SK-N-SH treated with all-trans-retinoic acid at 6 μM for 48 hours (cell line): ENCODE data around the gene SCART1.

Experiments used
- ATAC-seq: fragments of 200-7000 bp; cut with Tn5 transposase; 3 replicates; pipeline ENCODE4 v1.9.1; 2020; ENCODE audit warnings: mild to moderate bottlenecking, moderate library complexity
- ARNTL ChIP-seq: fragments of 450-650 bp; formaldehyde crosslinking; IDR thresholded peaks from 2 replicates; pipeline ENCODE4 v1.5.0; 2020; ENCODE audit warnings: low read depth, mild to moderate bottlenecking, moderate library complexity, borderline replicate concordance
- BACH2 ChIP-seq: fragments of 250-450 bp; sonication (Bioruptor Pico); IDR thresholded peaks from 2 replicates; pipeline ENCODE4 v1.9.0; 2021; ENCODE audit warnings: mild to moderate bottlenecking, borderline replicate concordance
- CSDC2 ChIP-seq: fragments of 250-450 bp; sonication (Bioruptor Pico); IDR thresholded peaks from 2 replicates; pipeline ENCODE4 v1.5.0; 2020; ENCODE audit warnings: mild to moderate bottlenecking, moderate library complexity
- CSRNP3 ChIP-seq: fragments of 250-450 bp; sonication (Bioruptor Pico); IDR thresholded peaks from 2 replicates; pipeline ENCODE4 v1.5.1; 2021; ENCODE audit warnings: mild to moderate bottlenecking, moderate library complexity
- GLIS3 ChIP-seq: fragments of 250-450 bp; sonication (Bioruptor Pico); IDR thresholded peaks from 2 replicates; pipeline ENCODE4 v1.5.0; 2020; ENCODE audit warnings: mild to moderate bottlenecking, moderate library complexity
- ISL1 ChIP-seq: fragments of 250-450 bp; sonication (Bioruptor Pico); IDR thresholded peaks from 2 replicates; pipeline ENCODE4 v2.1.2; 2022; ENCODE audit warnings: mild to moderate bottlenecking, moderate library complexity
- OSR1 ChIP-seq: fragments of 250-450 bp; sonication (Bioruptor Pico); IDR thresholded peaks from 2 replicates; pipeline ENCODE4 v1.8.0; 2022; ENCODE audit warnings: moderate library complexity, mild to moderate bottlenecking, inconsistent platforms
- PATZ1 ChIP-seq: fragments of 250-450 bp; sonication (Bioruptor Pico); IDR thresholded peaks from 2 replicates; pipeline ENCODE4 v1.8.0; 2020; ENCODE audit warnings: mild to moderate bottlenecking, moderate library complexity, borderline replicate concordance
- POU6F1 ChIP-seq: fragments of 250-450 bp; sonication (Bioruptor Pico); IDR thresholded peaks from 2 replicates; pipeline ENCODE4 v1.8.0; 2021; ENCODE audit warnings: low read depth, mild to moderate bottlenecking, moderate library complexity, borderline replicate concordance
- PPARA ChIP-seq: fragments of 250-450 bp; sonication (Bioruptor Pico); IDR thresholded peaks from 2 replicates; pipeline ENCODE4 v1.5.0; 2020; ENCODE audit warnings: mild to moderate bottlenecking, borderline replicate concordance
- RARB ChIP-seq: fragments of 250-450 bp; sonication (Bioruptor Pico); IDR thresholded peaks from 2 replicates; pipeline ENCODE4 v1.8.0; 2021; ENCODE audit warnings: mild to moderate bottlenecking, moderate library complexity
- SNAI2 ChIP-seq: fragments of 250-450 bp; sonication (Bioruptor Pico); IDR thresholded peaks from 2 replicates; pipeline ENCODE4 v1.5.0; 2020; ENCODE audit warnings: mild to moderate bottlenecking, moderate library complexity
- TCF4 ChIP-seq: fragments of 250-450 bp; sonication (Bioruptor Pico); IDR thresholded peaks from 2 replicates; pipeline ENCODE4 v1.8.0; 2021; ENCODE audit warnings: mild to moderate bottlenecking, moderate library complexity, borderline replicate concordance
- TOX ChIP-seq: fragments of 250-450 bp; sonication (Bioruptor Pico); IDR thresholded peaks from 2 replicates; pipeline ENCODE4 v1.8.0; 2021; ENCODE audit warnings: mild to moderate bottlenecking, moderate library complexity, borderline replicate concordance
- ZC3H10 ChIP-seq: fragments of 250-450 bp; sonication (Bioruptor Pico); IDR thresholded peaks from 2 replicates; pipeline ENCODE4 v1.5.1; 2021; ENCODE audit warnings: mild to moderate bottlenecking, moderate library complexity
- ZFP3 ChIP-seq: fragments of 250-450 bp; sonication (Bioruptor Pico); IDR thresholded peaks from 2 replicates; pipeline ENCODE4 v1.5.0; 2020; ENCODE audit warnings: mild to moderate bottlenecking, moderate library complexity
- ZFP30 ChIP-seq: fragments of 450-650 bp; formaldehyde crosslinking; IDR thresholded peaks from 2 replicates; pipeline ENCODE4 v1.5.0; 2022; ENCODE audit warnings: mild to moderate bottlenecking, moderate library complexity
- ZNF565 ChIP-seq: fragments of 450-650 bp; formaldehyde crosslinking; conservative IDR thresholded peaks from 2 replicates; pipeline ENCODE4 v1.5.0; 2020; ENCODE audit warnings: low read depth, mild to moderate bottlenecking, moderate library complexity
- ZNF70 ChIP-seq: fragments of 450-650 bp; formaldehyde crosslinking; IDR thresholded peaks from 2 replicates; pipeline ENCODE4 v1.5.0; 2020; ENCODE audit warnings: mild to moderate bottlenecking, moderate library complexity
- ZNF8 ChIP-seq: fragments of 450-650 bp; formaldehyde crosslinking; IDR thresholded peaks from 2 replicates; pipeline ENCODE4 v1.5.0; 2020; ENCODE audit warnings: mild to moderate bottlenecking, moderate library complexity

Gene SCART1

DNA sequence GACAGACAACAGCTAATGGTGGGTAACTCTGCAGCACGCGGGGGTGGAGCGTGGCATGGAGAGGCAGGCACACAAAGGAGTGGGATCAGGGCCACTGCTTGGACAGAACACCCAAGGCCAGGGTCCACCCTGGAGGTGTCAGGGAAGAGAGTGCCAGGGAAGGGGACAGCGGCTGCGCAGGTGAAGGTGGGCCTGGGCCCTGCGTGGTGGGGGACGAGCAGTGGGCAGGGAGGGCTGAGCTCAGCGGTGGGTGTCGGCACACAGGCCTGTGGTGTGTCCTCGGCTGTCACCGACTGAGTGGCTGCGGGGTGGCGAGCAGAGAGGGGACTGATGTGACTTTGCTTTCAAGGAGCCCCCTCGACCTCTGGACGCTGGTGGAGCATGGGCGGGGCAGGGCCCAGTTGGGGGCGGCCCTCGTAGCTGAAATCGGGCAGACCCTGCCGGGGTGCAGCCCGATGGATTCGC, 8.4 kb upstream of the SCART1 start:
- TF ChIP-seq OSR1 (no peak), ZC3H10 (no peak), ZNF8 (CRISPR knock-in tag) (no peak), CSDC2 (no peak), ZFP30 (no peak), ZNF70 (CRISPR knock-in tag) (no peak), TCF4 (CRISPR knock-in tag) (no peak), ZFP3 (no peak), CSRNP3 (CRISPR knock-in tag) (no peak)
- no peak for ATAC-seq

- ATAC-seq, result no peak
- TF ChIP-seq CSDC2 (no peak), GLIS3 (CRISPR knock-in tag) (no peak), POU6F1 (CRISPR knock-in tag) (no peak), SNAI2 (CRISPR knock-in tag) (no peak), RARB (CRISPR knock-in tag) (no peak), BACH2 (CRISPR knock-in tag) (no peak), PATZ1 (CRISPR knock-in tag) (no peak), ZFP30 (no peak), ZNF70 (CRISPR knock-in tag) (no peak), ZFP3 (no peak)
These were observed 7.7 kb upstream of the SCART1 start for GRCh38 chr10:133445751-133446708.

DNA sequence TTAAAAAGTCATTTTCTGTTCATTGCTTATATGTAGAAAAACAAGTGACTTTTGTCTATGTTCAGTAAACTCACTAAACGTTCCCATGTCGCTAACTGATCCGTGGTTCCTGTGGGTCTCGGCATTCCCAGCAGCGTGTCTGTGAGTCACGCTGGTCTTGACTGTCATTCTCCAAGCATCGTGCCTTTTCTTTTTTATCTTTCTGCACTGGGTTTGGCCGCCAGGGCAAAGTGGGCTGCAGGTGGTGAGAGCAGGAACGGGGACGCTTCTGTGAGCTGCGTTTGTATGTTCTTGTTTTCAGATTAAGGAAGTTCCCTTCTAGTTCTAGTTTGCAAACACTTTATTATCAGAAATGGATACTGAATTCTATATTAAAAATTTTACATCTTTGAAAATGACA, 6.8 kb upstream of the SCART1 start:
- TF ChIP-seq ISL1 (CRISPR knock-in tag) (no peak), TOX (no peak), PPARA (no peak), GLIS3 (CRISPR knock-in tag) (no peak), ARNTL (CRISPR knock-in tag) (no peak), PATZ1 (CRISPR knock-in tag) (no peak), RARB (CRISPR knock-in tag) (no peak), ZFP3 (no peak), CSRNP3 (CRISPR knock-in tag) (no peak), ZNF565 (CRISPR knock-in tag) (no peak), ZC3H10 (no peak), SNAI2 (CRISPR knock-in tag) (no peak), OSR1 (no peak), ZFP30 (no peak), CSDC2 (no peak)

More for the DNA sequence above, 6.8 kb upstream of the SCART1 start:
- ATAC-seq, result no peak
